SU-DHL-6 (cell line): ENCODE results near the gene LRP1-AS.

ENCODE experiments used
- H2AFZ ChIP-seq: fragments of 200-600 bp; sonication (generic); 2 replicates; pipeline ENCODE4 v1.6.1; 2014; ENCODE audit warnings: low read depth, mild to moderate bottlenecking, moderate library complexity, mixed read lengths, antibody characterized with exemption, low read length; ENCODE audit not compliant: severe bottlenecking
- H3F3A ChIP-seq: fragments of 200-600 bp; shearing (Covaris generic); 2 replicates; pipeline ENCODE4 v1.6.0; 2016; ENCODE audit warnings: antibody characterized with exemption, mild to moderate bottlenecking; ENCODE audit not compliant: insufficient read depth
- H3K27ac ChIP-seq: fragments of 200-600 bp; sonication (generic); 2 replicates; pipeline ENCODE4 v1.5.1; 2016; ENCODE audit warnings: low read depth, mild to moderate bottlenecking, low read length, moderate library complexity, mixed read lengths
- H3K27me3 ChIP-seq: fragments of 200-600 bp; sonication (generic), shearing (Covaris generic); 2 replicates; pipeline ENCODE4 v1.6.0; 2014; ENCODE audit warnings: mild to moderate bottlenecking, low read length
- H3K36me3 ChIP-seq: fragments of 200-600 bp; sonication (generic); 2 replicates; pipeline ENCODE4 v1.6.1; 2014; ENCODE audit warnings: mild to moderate bottlenecking, low read length, mixed read lengths
- H3K4me2 ChIP-seq: fragments of 300-600, 200-600 bp; shearing (Covaris generic), sonication (generic); 2 replicates; pipeline ENCODE4 v1.6.0; 2014; ENCODE audit warnings: low read length, low read depth, mild to moderate bottlenecking; ENCODE audit not compliant: poor library complexity, severe bottlenecking
- H3K4me3 ChIP-seq: fragments of 200-600 bp; sonication (generic); 2 replicates; pipeline ENCODE4 v1.5.1; 2014; ENCODE audit warnings: antibody characterized with exemption, low read length, mild to moderate bottlenecking, mixed read lengths; ENCODE audit not compliant: insufficient read depth, poor library complexity, severe bottlenecking
- H3K79me2 ChIP-seq: fragments of 200-600 bp; sonication (generic); 2 replicates; pipeline ENCODE4 v1.6.1; 2014; ENCODE audit warnings: mild to moderate bottlenecking, low read length, moderate library complexity; ENCODE audit not compliant: insufficient read depth
- H3K9ac ChIP-seq: fragments of 200-600 bp; sonication (generic); 2 replicates; pipeline ENCODE4 v1.7.0; 2014; ENCODE audit warnings: mild to moderate bottlenecking, low read length
- H3K9me2 ChIP-seq: fragments of 200-600 bp; sonication (generic); replicated peaks from 2 replicates; pipeline ENCODE4 v1.6.1; 2014; ENCODE audit warnings: low read length; ENCODE audit not compliant: insufficient read depth
- H3K9me3 ChIP-seq: fragments of 200-600 bp; sonication (generic); 2 replicates; pipeline ENCODE4 v1.6.1; 2014; ENCODE audit warnings: low read length, mixed read lengths; ENCODE audit not compliant: insufficient read depth
- H4K20me1 ChIP-seq: fragments of 200-600 bp; sonication (generic); 2 replicates; pipeline ENCODE4 v1.6.1; 2014; ENCODE audit warnings: low read depth, mild to moderate bottlenecking, antibody characterized with exemption, low read length, moderate library complexity, mixed read lengths
- CTCF ChIP-seq: fragments of 200-600 bp; sonication (generic); IDR thresholded peaks from one replicate; pipeline ENCODE4 v1.5.1; 2017; ENCODE audit warnings: antibody characterized with exemption, mild to moderate bottlenecking, low read length, moderate library complexity; ENCODE audit not compliant: insufficient read depth, poor library complexity, severe bottlenecking
- EZH2phosphoT487 ChIP-seq: fragments of 200-600 bp; sonication (generic), shearing (Covaris generic); conservative IDR thresholded peaks from 2 replicates; pipeline ENCODE4 v1.6.1; 2018; ENCODE audit warnings: mild to moderate bottlenecking, antibody characterized with exemption, low read length, moderate library complexity, mixed read lengths

Gene LRP1-AS

GRCh38 chr12:57098546-57098945, 48.9 kb downstream of the LRP1-AS start:
- Histone ChIP-seq H3K4me3 (no peak overlapping the region), H3K36me3 (peaks cover 3% of the 10 kb centered on the region; the same call in 1 of the 2 replicates), H3K4me2 (no peak overlapping the region), H3K27me3 (no peaks in the 10 kb centered on the region), H3K27ac (no peak overlapping the region), H3K9ac (no peak overlapping the region), H3K79me2 (no peaks in the 10 kb centered on the region), H2AFZ (no peak overlapping the region), H3K9me2 (no peaks in the 10 kb centered on the region), H4K20me1 (no peaks in the 10 kb centered on the region), H3K9me3 (no peaks in the 10 kb centered on the region), H3F3A (peaks cover 27% of the 10 kb centered on the region)
- TF ChIP-seq EZH2phosphoT487 = no peak
- TF ChIP-seq CTCF = no peak

GRCh38 chr12:57097554-57097835, 49.9 kb downstream of the LRP1-AS start:
- peaks cover 31% of the 10 kb centered on the region for H3F3A ChIP-seq
- no peaks in the 10 kb centered on the region for H4K20me1 ChIP-seq
- H3K4me3 ChIP-seq = no peak overlapping the region
- peaks cover 3% of the 10 kb centered on the region; the same call in 1 of the 2 replicates for H3K36me3 ChIP-seq
- no peaks in the 10 kb centered on the region for H3K9me2 ChIP-seq
- H2AFZ ChIP-seq = no peak overlapping the region
- H3K27ac ChIP-seq = no peak overlapping the region
- H3K9ac ChIP-seq = no peak overlapping the region
- no peaks in the 10 kb centered on the region for H3K27me3 ChIP-seq
- no peak overlapping the region for H3K4me2 ChIP-seq
- H3K79me2 ChIP-seq = no peaks in the 10 kb centered on the region
- no peak for TF ChIP-seq CTCF
- no peak for TF ChIP-seq EZH2phosphoT487
- no peaks in the 10 kb centered on the region for H3K9me3 ChIP-seq

- H3K27me3 ChIP-seq = no peaks in the 10 kb centered on the region
- no peaks in the 10 kb centered on the region for H4K20me1 ChIP-seq
- H3K9ac ChIP-seq = no peak overlapping the region
- TF ChIP-seq CTCF (no peak), EZH2phosphoT487 (no peak)
- no peak overlapping the region; the same call in 1 of the 2 replicates for H3K27ac ChIP-seq
- no peak overlapping the region for H2AFZ ChIP-seq
- H3K36me3 ChIP-seq = peaks cover 3% of the 10 kb centered on the region; the same call in 1 of the 2 replicates
- no peaks in the 10 kb centered on the region for H3K9me2 ChIP-seq
- H3K4me2 ChIP-seq = no peak overlapping the region
- no peak overlapping the region for H3K4me3 ChIP-seq
- peaks cover 33% of the 10 kb centered on the region for H3F3A ChIP-seq
- no peaks in the 10 kb centered on the region for H3K79me2 ChIP-seq
- H3K9me3 ChIP-seq = no peaks in the 10 kb centered on the region
Observed at GRCh38 chr12:57096748-57097553, 50.5 kb downstream of the LRP1-AS start.
